Measurements from ENCODE around the gene DNER. TPM values are rescaled to one million over a fixed set of nuclear protein-coding genes. Genes with fewer than 3 reads are reported as not detected.
"Not testable (repeated sequence)": the region's sequence is repeated elsewhere in the genome, so short reads cannot be mapped to it uniquely, and the experiment has no call there.

The DNER gene
- polyA plus RNA-seq, 1 experiment, result not detected

DNA sequence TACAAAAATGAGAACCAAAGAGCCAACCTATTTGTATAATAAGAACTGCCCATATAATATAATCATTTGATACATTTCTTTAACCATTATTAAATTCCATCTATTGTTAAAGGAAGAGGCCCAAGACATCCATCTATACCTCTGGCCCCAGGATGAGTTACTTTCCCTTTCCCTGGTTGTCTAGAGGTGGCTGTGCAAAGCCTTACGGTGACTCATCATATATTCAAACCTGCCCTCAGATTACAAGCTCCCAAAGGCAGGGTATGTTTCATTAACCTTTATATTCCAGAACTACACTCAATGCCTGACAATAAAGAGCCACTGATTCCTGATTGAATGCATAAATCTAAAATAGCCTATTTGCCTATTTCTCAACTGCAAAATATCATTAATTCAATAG lies 337.5 kb downstream of the DNER start:
- TF ChIP-seq, protein P1, sequence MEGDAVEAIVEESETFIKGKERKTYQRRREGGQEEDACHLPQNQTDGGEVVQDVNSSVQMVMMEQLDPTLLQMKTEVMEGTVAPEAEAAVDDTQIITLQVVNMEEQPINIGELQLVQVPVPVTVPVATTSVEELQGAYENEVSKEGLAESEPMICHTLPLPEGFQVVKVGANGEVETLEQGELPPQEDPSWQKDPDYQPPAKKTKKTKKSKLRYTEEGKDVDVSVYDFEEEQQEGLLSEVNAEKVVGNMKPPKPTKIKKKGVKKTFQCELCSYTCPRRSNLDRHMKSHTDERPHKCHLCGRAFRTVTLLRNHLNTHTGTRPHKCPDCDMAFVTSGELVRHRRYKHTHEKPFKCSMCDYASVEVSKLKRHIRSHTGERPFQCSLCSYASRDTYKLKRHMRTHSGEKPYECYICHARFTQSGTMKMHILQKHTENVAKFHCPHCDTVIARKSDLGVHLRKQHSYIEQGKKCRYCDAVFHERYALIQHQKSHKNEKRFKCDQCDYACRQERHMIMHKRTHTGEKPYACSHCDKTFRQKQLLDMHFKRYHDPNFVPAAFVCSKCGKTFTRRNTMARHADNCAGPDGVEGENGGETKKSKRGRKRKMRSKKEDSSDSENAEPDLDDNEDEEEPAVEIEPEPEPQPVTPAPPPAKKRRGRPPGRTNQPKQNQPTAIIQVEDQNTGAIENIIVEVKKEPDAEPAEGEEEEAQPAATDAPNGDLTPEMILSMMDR (IDR thresholded peaks at IDR 0.05; ENCODE audit: low read depth, low read length), result no peak
- DNase-seq (ENCODE audit: low read depth, low spot score), result no peak
- H3K9me3 ChIP-seq (ENCODE audit: control insufficient read depth, insufficient read depth, low read length), result no peaks in the 10 kb centered on the region
- H3K27me3 ChIP-seq (ENCODE audit: control insufficient read depth, insufficient read depth, low read length), result no peaks in the 10 kb centered on the region
- POLR2A ChIA-PET, result no interaction called here
- CTCF ChIA-PET, result no interaction called here
- H3K27ac ChIP-seq (ENCODE audit: low read depth, low read length), result no peak overlapping the region
- H3K4me3 ChIP-seq (ENCODE audit: low read depth, low read length), result no peak overlapping the region

DNA sequence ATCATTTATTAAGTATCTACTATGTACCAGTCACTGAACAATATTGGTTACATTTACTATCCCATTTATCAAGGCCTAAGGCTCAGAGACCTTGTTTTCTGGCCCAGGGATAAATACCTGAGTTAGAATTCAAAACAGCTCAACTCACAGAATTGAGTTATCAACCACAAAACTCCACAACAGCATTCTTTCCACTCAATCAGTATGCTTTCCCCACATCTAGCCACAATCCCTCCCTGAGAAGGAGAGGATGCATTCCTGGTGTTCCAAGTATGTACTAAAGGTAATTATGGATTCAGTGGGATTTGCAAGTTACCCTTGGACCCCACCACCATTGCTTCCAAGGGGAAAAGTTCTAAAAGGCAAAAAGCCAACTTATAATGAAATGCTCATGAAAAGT lies 339.1 kb downstream of the DNER start:
- CTCF ChIA-PET, result no interaction called here
- no peak overlapping the region for H3K4me3 ChIP-seq (ENCODE audit: low read depth, low read length)
- H3K27ac ChIP-seq (ENCODE audit: low read depth, low read length), result no peak overlapping the region
- POLR2A ChIA-PET, result no interaction called here
- no peaks in the 10 kb centered on the region for H3K27me3 ChIP-seq (ENCODE audit: control insufficient read depth, insufficient read depth, low read length)
- no peak for DNase-seq (ENCODE audit: low read depth, low spot score)
- TF ChIP-seq, protein P1 (IDR thresholded peaks at IDR 0.05; ENCODE audit: low read depth, low read length), result no peak
- no peaks in the 10 kb centered on the region for H3K9me3 ChIP-seq (ENCODE audit: control insufficient read depth, insufficient read depth, low read length)

DNA sequence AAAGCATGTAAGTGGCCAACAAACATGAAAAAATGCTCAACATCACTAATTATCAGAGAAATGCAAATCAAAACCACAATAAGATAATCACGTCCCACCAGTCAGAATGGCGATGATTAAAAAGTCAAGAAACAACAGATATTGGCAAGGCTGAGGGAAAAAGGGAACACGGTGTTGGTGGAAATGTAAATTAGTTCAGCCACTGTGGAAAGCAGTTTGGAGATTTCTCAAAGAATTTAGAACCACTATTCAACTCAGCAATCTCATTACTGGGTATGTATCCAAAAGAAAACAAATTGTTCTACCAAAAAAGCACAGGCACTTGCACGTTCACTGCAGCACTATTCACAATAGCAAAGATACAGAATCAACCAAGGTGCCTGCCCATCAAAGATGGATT lies 341.0 kb downstream of the DNER start:
- POLR2A ChIA-PET; DNase-seq (ENCODE audit: low read depth, low spot score); H3K9me3 ChIP-seq (ENCODE audit: control insufficient read depth, insufficient read depth, low read length); H3K27ac ChIP-seq (ENCODE audit: low read depth, low read length); H3K27me3 ChIP-seq (ENCODE audit: control insufficient read depth, insufficient read depth, low read length); H3K4me3 ChIP-seq (ENCODE audit: low read depth, low read length); CTCF ChIA-PET: not testable (repeated sequence)

DNA sequence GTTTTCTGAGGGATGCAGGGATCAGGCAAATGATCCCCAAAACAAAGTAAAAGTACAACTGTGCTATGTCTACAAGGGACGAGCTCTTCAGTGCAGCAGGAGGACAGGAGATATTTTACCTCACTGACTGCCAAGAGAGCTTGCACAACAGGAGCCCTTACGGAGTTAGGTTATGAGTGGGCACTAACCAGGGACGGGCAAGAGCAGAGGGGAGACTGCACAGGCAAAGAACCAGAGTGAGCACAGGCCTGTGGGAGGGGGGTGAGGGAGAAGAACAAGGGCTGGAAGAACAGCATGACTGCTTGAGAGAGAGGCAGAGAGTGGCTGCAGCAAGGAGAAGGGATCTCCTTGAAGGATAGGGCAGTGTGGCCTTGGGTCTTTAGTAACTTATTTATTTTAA lies 342.1 kb downstream of the DNER start:
- ChIA-PET POLR2A (no interaction called here), CTCF (no interaction called here)
- no peak for DNase-seq (ENCODE audit: low read depth, low spot score)
- Histone ChIP-seq H3K27me3 (ENCODE audit: control insufficient read depth, insufficient read depth, low read length) (no peaks in the 10 kb centered on the region), H3K4me3 (ENCODE audit: low read depth, low read length) (no peak overlapping the region), H3K9me3 (ENCODE audit: control insufficient read depth, insufficient read depth, low read length) (no peaks in the 10 kb centered on the region), H3K27ac (ENCODE audit: low read depth, low read length) (no peak overlapping the region)
- TF ChIP-seq, protein P1 (IDR thresholded peaks at IDR 0.05; ENCODE audit: low read depth, low read length), result no peak

DNA sequence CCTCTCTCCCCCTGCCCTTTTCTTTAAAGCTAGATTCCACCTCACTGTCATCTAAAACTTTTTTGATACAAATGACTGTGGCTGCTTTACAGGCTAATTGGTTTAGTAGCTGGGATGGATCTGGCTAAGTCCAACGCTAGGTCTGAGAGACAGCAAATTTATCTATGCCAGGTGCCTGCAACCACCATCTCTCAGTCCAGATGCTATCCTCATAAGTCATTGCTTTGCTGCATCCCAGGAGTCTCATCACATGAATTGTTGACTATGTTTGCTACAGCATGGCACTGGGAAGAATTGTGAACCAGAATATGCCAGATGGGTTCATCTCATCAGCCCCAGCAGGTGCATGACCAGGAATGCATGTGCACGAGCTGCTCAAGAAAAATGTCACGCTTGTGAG lies 343.3 kb downstream of the DNER start:
- no peak overlapping the region for H3K4me3 ChIP-seq (ENCODE audit: low read depth, low read length)
- ChIA-PET POLR2A (no interaction called here), CTCF (no interaction called here)
- DNase-seq (ENCODE audit: low read depth, low spot score), result no peak
- no peak overlapping the region for H3K27ac ChIP-seq (ENCODE audit: low read depth, low read length)
- peaks cover 4% of the 10 kb centered on the region for H3K9me3 ChIP-seq (ENCODE audit: control insufficient read depth, insufficient read depth, low read length)
- no peaks in the 10 kb centered on the region for H3K27me3 ChIP-seq (ENCODE audit: control insufficient read depth, insufficient read depth, low read length)
- TF ChIP-seq, protein P1 (IDR thresholded peaks at IDR 0.05; ENCODE audit: low read depth, low read length), result no peak

DNA sequence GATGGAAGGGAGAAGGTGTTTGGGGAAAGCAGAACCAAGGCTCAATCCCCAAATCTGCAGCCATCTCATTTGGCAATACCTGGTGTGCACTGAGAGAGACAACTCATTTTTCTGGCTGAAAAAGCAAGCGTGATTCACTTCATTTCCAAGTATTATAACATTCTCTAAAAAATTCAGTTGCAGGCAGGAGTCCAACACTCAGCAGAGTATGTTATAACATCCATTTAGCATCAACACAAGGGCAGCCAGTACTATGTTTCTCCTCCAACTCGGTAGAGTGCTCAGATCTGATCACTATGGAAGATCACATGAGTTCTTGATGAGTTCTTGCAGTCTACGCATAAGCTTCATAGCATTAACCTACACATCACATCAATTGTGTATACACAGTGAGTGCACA lies 343.8 kb downstream of the DNER start:
- Histone ChIP-seq H3K27me3 (ENCODE audit: control insufficient read depth, insufficient read depth, low read length) (no peaks in the 10 kb centered on the region), H3K4me3 (ENCODE audit: low read depth, low read length) (no peak overlapping the region), H3K9me3 (ENCODE audit: control insufficient read depth, insufficient read depth, low read length) (peaks cover 4% of the 10 kb centered on the region), H3K27ac (ENCODE audit: low read depth, low read length) (no peak overlapping the region)
- DNase-seq (ENCODE audit: low read depth, low spot score), result no peak
- ChIA-PET POLR2A (no interaction called here), CTCF (no interaction called here)
- TF ChIP-seq, protein P1 (IDR thresholded peaks at IDR 0.05; ENCODE audit: low read depth, low read length), result no peak
